HG02610 (cell line): Measurements from ENCODE around the gene HERC3.

ENCODE experiments used
- ATAC-seq: cut with Tn5 transposase; IDR thresholded peaks from one replicate; pipeline ENCODE4 v1.9.1; 2021; ENCODE audit warnings: mild to moderate bottlenecking, moderate library complexity; ENCODE audit not compliant: unreplicated experiment

The HERC3 gene

GRCh38 chr4:88744609-88745008, 152.3 kb downstream of the HERC3 start:
- ATAC-seq = no peak

GRCh38 chr4:88745175-88745574, 152.9 kb downstream of the HERC3 start:
- no peak for ATAC-seq

GRCh38 chr4:88745581-88746163, 153.4 kb downstream of the HERC3 start:
- no peak for ATAC-seq

GRCh38 chr4:88746206-88746605, 153.9 kb downstream of the HERC3 start:
- no peak for ATAC-seq

GRCh38 chr4:88747351-88747750, 155.1 kb downstream of the HERC3 start:
- ATAC-seq = no peak

GRCh38 chr4:88750369-88750768, 158.1 kb downstream of the HERC3 start:
- ATAC-seq = no peak

- ATAC-seq = no peak
Observed at GRCh38 chr4:88751258-88752075, 159.2 kb downstream of the HERC3 start.

GRCh38 chr4:88752076-88752463, 159.8 kb downstream of the HERC3 start:
- no peak for ATAC-seq

GRCh38 chr4:88752754-88753153, 160.5 kb downstream of the HERC3 start:
- no peak for ATAC-seq

- ATAC-seq = no peak
Observed at GRCh38 chr4:88753658-88754571, 161.6 kb downstream of the HERC3 start.

GRCh38 chr4:88754796-88755195, 162.5 kb downstream of the HERC3 start:
- ATAC-seq = no peak

GRCh38 chr4:88755454-88755853, 163.2 kb downstream of the HERC3 start:
- no peak for ATAC-seq

GRCh38 chr4:88756149-88756548, 163.9 kb downstream of the HERC3 start:
- ATAC-seq = no peak

- no peak for ATAC-seq
Observed at GRCh38 chr4:88757067-88757466, 164.8 kb downstream of the HERC3 start.

- no peak for ATAC-seq
Observed at GRCh38 chr4:88757776-88758175, 165.5 kb downstream of the HERC3 start.
